ENCODE results near the gene TIAM2.

DNA sequence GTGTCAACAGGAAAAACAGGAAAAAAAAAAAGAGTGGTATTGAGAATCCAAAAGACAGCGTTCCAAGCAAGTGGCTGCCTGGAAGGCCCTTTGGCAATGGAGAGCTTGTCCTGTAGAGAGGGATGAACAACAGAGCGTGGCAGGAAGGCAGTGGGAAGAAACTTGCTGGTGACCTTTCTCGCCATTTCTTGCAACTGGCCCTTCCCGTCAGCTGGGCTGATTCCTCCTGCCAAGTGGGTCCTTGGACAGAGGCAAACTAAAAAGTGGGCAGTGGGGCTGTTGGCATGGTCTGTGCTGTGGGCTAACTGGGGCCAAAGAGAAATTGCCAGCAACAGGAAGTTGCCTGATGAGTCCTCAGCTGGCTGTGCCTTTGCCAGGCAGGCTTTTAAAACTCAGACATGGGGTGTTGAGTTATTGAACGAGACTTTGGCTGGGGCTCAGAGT is 224.8 kb downstream of the TIAM2 start:
- TF ChIP-seq CTCF (IDR thresholded peaks at IDR 0.05; ENCODE audit: low read length) = no peak
- TF ChIP-seq EZH2 (optimal IDR thresholded peaks at IDR 0.05; ENCODE audit: low read depth, low read length) = no peak

Data from MM.1S (cell line).